Osteoblast (primary cell): ENCODE data around the gene RANBP3. TPM values are rescaled to one million over a fixed set of nuclear protein-coding genes. Genes with fewer than 3 reads are reported as not detected.
A peak's percentile ranks its signal among the peaks of the same experiment; 100 is the strongest.

ENCODE experiments used
- DNase-seq: peaks from one replicate; pipeline ENCODE4 v3.0.0; 2011; ENCODE audit warnings: low spot score, mixed read lengths; ENCODE audit not compliant: insufficient read length; ENCODE audit errors: missing footprints
- H2AFZ ChIP-seq: 2 replicates; pipeline ENCODE4 v1.6.0; 2011; ENCODE audit warnings: mild to moderate bottlenecking, low read length
- H3K27ac ChIP-seq: 2 replicates; pipeline ENCODE4 v1.5.1; 2011; ENCODE audit warnings: mild to moderate bottlenecking, low read depth, low read length, moderate library complexity
- H3K27me3 ChIP-seq: 2 replicates; pipeline ENCODE4 v1.6.0; 2012; ENCODE audit warnings: mild to moderate bottlenecking, control low read depth, inconsistent platforms, low read length, moderate library complexity; ENCODE audit not compliant: insufficient read depth
- H3K36me3 ChIP-seq: 2 replicates; pipeline ENCODE4 v1.5.1; 2011; ENCODE audit warnings: mild to moderate bottlenecking, low read length, control low read depth, moderate library complexity; ENCODE audit not compliant: insufficient read depth
- H3K4me1 ChIP-seq: 2 replicates; pipeline ENCODE4 v1.5.1; 2011; ENCODE audit warnings: mild to moderate bottlenecking, low read length, control low read depth, moderate library complexity; ENCODE audit not compliant: insufficient read depth
- H3K4me2 ChIP-seq: 2 replicates; pipeline ENCODE4 v1.6.0; 2011; ENCODE audit warnings: mild to moderate bottlenecking, low read length; ENCODE audit not compliant: insufficient read depth
- H3K4me3 ChIP-seq: fragments of 200-600 bp; sonication (generic); 3 replicates; pipeline ENCODE4 v1.5.1; 2012; ENCODE audit warnings: mild to moderate bottlenecking, low read length, inconsistent platforms; ENCODE audit not compliant: insufficient read depth
- H3K79me2 ChIP-seq: 2 replicates; pipeline ENCODE4 v1.6.0; 2012; ENCODE audit warnings: mild to moderate bottlenecking, low read length, control low read depth, inconsistent platforms; ENCODE audit not compliant: insufficient read depth
- H3K9me3 ChIP-seq: 2 replicates; pipeline ENCODE4 v1.5.1; 2011; ENCODE audit warnings: low read depth, low read length, control low read depth
- H4K20me1 ChIP-seq: 2 replicates; pipeline ENCODE4 v1.6.0; 2012; ENCODE audit warnings: mild to moderate bottlenecking, low read length, control low read depth; ENCODE audit not compliant: insufficient read depth
- total RNA-seq: library from RNA; depleted of rRNA; stranded (reverse); fragments of >200 nt; gene quantifications from 2 replicates; pipeline ENCODE4 v1.2.3, GENCODE V29; 2012
- TF ChIP-seq, protein P1 (sequence below): IDR thresholded peaks from 2 replicates; pipeline ENCODE4 v1.5.1; 2011; ENCODE audit warnings: mild to moderate bottlenecking, low read depth, low read length, moderate library complexity; ENCODE audit errors: extremely low read depth

The RANBP3 gene
- total RNA-seq, 1 donor, result 40.5 TPM

DNA sequence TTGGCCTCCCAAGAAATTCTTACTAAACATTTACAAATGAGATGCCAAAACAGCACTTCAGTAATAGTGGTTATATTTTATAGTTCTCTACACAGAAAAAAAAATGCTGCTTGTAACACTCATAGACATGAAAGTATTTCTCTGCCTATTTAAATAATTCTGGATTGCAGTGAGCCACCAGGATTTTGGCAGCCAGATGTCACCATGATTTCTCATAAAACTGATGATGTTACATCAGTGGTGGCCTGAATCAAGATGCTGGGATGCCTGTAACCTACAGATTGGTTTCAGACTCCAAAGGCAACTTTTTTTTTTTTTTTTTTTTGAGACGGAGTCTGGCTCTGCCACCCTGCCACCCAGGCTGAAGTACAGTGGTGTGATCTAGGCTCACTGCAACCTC is 66.6 kb downstream of the RANBP3 start:
- no peak overlapping the region for H3K4me3 ChIP-seq
- peak; percentile 41 for DNase-seq
- H2AFZ ChIP-seq, result no peak overlapping the region
- H4K20me1 ChIP-seq, result no peaks in the 10 kb centered on the region
- no peak overlapping the region for H3K27ac ChIP-seq
- H3K79me2 ChIP-seq, result no peaks in the 10 kb centered on the region
- TF ChIP-seq, protein P1, sequence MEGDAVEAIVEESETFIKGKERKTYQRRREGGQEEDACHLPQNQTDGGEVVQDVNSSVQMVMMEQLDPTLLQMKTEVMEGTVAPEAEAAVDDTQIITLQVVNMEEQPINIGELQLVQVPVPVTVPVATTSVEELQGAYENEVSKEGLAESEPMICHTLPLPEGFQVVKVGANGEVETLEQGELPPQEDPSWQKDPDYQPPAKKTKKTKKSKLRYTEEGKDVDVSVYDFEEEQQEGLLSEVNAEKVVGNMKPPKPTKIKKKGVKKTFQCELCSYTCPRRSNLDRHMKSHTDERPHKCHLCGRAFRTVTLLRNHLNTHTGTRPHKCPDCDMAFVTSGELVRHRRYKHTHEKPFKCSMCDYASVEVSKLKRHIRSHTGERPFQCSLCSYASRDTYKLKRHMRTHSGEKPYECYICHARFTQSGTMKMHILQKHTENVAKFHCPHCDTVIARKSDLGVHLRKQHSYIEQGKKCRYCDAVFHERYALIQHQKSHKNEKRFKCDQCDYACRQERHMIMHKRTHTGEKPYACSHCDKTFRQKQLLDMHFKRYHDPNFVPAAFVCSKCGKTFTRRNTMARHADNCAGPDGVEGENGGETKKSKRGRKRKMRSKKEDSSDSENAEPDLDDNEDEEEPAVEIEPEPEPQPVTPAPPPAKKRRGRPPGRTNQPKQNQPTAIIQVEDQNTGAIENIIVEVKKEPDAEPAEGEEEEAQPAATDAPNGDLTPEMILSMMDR, result no peak
- peaks cover 11% of the 10 kb centered on the region for H3K36me3 ChIP-seq
- peaks cover 11% of the 10 kb centered on the region for H3K4me1 ChIP-seq
- H3K9me3 ChIP-seq, result no peaks in the 10 kb centered on the region
- no peak overlapping the region for H3K4me2 ChIP-seq
- H3K27me3 ChIP-seq, result no peaks in the 10 kb centered on the region

DNA sequence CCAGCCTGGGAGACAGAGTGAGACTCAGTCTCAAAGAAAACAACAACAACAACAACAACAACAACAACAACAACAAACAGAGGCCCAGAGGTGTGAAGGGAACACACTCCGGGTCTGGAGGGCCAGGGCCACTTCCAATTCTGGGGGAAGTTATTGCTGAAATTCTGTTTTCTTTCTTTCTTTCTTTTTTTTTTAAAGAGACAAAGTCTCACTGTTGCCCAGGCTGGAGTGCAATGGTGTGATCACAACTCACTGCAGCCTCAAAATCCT is 67.4 kb downstream of the RANBP3 start:
- Histone ChIP-seq H3K27ac (no peak overlapping the region), H3K9me3 (no peaks in the 10 kb centered on the region), H3K4me1 (peaks cover 11% of the 10 kb centered on the region), H3K4me2 (no peak overlapping the region), H3K36me3 (peaks cover 6% of the 10 kb centered on the region), H4K20me1 (no peaks in the 10 kb centered on the region), H3K79me2 (peaks cover 2% of the 10 kb centered on the region), H3K27me3 (no peaks in the 10 kb centered on the region), H3K4me3 (no peak overlapping the region), H2AFZ (no peak overlapping the region)
- TF ChIP-seq, protein P1, result no peak
- no peak for DNase-seq

GRCh38 chr19:5908773-5909442 is 69.0 kb downstream of the RANBP3 start:
- Histone ChIP-seq H3K27me3 (no peaks in the 10 kb centered on the region), H4K20me1 (no peaks in the 10 kb centered on the region), H3K36me3 (peaks cover 6% of the 10 kb centered on the region), H3K4me2 (no peak overlapping the region), H2AFZ (no peak overlapping the region), H3K79me2 (peaks cover 2% of the 10 kb centered on the region), H3K4me1 (peaks cover 9% of the 10 kb centered on the region), H3K4me3 (no peak overlapping the region), H3K27ac (no peak overlapping the region), H3K9me3 (no peaks in the 10 kb centered on the region)
- DNase-seq, result no peak
- TF ChIP-seq, protein P1, result no peak

DNA sequence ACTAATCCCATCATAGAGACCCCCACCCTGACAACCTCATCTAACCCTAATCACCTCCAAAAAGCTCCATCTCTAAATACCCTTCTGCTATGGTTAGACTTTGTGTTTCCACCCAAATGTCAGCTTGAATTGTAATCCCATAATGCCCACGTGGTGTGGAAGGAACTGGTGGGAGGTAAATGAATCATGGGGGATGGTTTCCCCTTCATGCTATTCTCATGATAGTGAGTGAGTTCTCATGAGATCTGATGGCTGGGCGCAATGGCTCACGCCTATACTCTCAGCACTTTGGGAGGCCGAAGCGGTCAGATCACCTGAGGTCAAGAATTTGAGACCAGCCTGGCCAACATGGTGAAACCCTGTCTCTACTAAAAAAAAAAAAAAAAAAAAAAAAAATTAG is 70.7 kb downstream of the RANBP3 start:
- Histone ChIP-seq H3K27me3 (no peaks in the 10 kb centered on the region), H3K79me2 (peaks cover 16% of the 10 kb centered on the region), H2AFZ (no peak overlapping the region), H4K20me1 (peaks cover 7% of the 10 kb centered on the region), H3K4me1 (peaks cover 13% of the 10 kb centered on the region), H3K4me2 (no peak overlapping the region), H3K4me3 (no peak overlapping the region), H3K27ac (no peak overlapping the region), H3K9me3 (no peaks in the 10 kb centered on the region), H3K36me3 (peaks cover 6% of the 10 kb centered on the region)
- DNase-seq, result no peak
- TF ChIP-seq, protein P1, result no peak
